ENCODE measurements around the gene AUTS2. TPM values are rescaled to one million over a fixed set of nuclear protein-coding genes. Genes with fewer than 3 reads are reported as not detected.
A peak's percentile ranks its signal among the peaks of the same experiment; 100 is the strongest.

Gene AUTS2
- polyA plus RNA-seq, 1 donor from 2014 or later, result 8.9 TPM

GRCh38 chr7:69652947-69653701, 54.8 kb downstream of the AUTS2 start:
- Mint-ChIP-seq H3K27me3 (no peaks in the 10 kb centered on the region), H3K27ac (no peak overlapping the region), H3K4me1 (peaks cover 0 to 3% (median 0%) of the 10 kb centered on the region in 3 donors), H3K36me3 (no peaks in the 10 kb centered on the region), H3K4me3 (no peak overlapping the region), H3K9me3 (no peaks in the 10 kb centered on the region)

GRCh38 chr7:69653806-69654205, 55.5 kb downstream of the AUTS2 start:
- H3K4me3 Mint-ChIP-seq, result no peak overlapping the region
- H3K9me3 Mint-ChIP-seq, result no peaks in the 10 kb centered on the region
- H3K27ac Mint-ChIP-seq, result no peak overlapping the region

DNA sequence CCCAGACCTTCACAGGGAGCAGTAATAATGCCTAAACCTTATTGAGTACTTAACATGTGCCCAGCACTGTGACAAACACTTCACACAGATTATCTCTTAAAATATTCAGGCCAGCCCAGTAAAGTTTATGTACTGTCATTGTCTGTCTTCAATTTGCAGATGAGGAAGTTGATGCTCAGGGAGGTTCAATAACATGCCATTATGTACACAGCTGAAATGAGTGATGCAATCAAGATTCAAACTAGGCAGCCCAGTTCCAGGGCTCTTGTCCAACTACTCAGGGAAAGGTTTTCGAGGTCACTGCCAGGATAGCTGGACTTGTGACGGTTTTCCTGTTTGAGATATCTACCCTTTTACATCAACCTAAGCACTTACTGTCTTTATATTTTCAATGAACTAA, 56.1 kb downstream of the AUTS2 start:
- Mint-ChIP-seq H3K36me3 (no peaks in the 10 kb centered on the region), H3K9me3 (no peaks in the 10 kb centered on the region), H3K4me3 (no peak overlapping the region), H3K27ac (no peak overlapping the region), H3K27me3 (no peaks in the 10 kb centered on the region), H3K4me1 (peaks cover 0 to 3% (median 0%) of the 10 kb centered on the region in 3 donors)

More at GRCh38 chr7:69653806-69654205, 55.5 kb downstream of the AUTS2 start:
- Mint-ChIP-seq H3K4me1 (peaks cover 0 to 3% (median 0%) of the 10 kb centered on the region in 3 donors), H3K36me3 (no peaks in the 10 kb centered on the region), H3K27me3 (no peaks in the 10 kb centered on the region)

DNA sequence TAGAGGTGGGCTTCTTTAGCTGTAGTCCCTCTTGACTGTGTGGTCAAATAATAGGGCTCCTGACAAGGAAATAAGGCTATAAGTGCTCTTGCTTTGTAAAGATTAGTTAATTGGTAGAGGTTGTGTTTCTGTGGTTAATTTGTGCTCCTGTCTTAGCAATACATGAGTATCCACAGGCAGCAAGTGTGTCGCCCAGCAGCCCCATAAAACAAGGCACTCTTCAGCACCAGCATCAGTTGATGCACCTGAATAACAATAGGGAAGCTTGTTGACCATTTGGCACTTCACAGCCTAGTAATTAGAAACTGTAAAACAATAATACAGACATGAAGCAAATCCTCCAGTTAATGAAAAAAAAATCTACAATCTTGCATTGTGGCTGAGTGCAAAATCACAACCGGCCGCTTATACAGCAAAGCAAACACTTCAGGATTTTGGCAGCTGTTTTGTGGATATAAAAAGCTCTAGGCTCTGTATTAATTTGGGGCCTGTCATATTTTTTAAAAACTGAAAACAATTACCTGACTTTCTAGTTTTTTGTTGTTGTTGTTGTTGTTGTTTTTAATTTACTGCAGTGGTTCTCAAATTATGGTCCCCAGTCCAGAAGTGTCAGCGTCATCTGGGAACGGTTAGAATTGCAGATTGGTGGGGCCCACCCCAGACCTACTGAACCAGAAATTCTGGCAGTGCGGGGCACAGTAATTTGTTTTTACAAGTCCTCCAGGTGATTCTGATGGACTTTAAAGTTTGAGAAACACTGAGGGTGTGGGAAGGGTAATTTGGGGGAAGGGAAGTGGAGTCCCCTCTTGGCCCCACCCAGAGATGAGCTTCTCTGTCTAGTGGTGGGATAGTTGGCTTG, 56.8 kb downstream of the AUTS2 start:
- peaks cover 0 to 3% (median 0%) of the 10 kb centered on the region in 3 donors for H3K4me1 Mint-ChIP-seq
- no peaks in the 10 kb centered on the region for H3K9me3 Mint-ChIP-seq
- no peak overlapping the region for H3K4me3 Mint-ChIP-seq
- no peaks in the 10 kb centered on the region for H3K36me3 Mint-ChIP-seq
- no peak overlapping the region for H3K27ac Mint-ChIP-seq
- H3K27me3 Mint-ChIP-seq, result no peaks in the 10 kb centered on the region

DNA sequence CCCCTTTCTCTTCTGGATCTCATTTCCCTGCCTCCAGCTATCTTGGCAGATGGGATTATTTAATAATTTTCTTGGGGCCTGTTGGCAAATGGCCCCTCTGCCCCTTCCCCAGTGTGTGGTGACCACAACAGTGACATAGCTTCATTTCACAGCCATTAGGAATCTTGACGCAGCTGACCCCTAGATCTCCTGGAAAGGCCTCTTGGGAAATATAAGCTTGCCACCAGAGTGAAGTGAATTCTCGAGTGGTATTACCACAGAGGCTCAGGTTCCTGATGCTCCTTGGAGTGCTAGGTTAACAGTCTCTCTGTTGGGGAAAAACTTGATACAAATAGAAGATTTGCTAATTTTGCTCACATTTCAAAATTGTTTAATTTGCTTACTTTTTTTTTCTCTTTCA, 57.8 kb downstream of the AUTS2 start:
- Mint-ChIP-seq H3K27ac (no peak overlapping the region), H3K9me3 (no peaks in the 10 kb centered on the region)

GRCh38 chr7:69656890-69657289, 58.6 kb downstream of the AUTS2 start:
- no peaks in the 10 kb centered on the region for H3K9me3 Mint-ChIP-seq
- no peak overlapping the region for H3K27ac Mint-ChIP-seq
- H3K4me1 Mint-ChIP-seq, result no peaks in the 10 kb centered on the region
- H3K36me3 Mint-ChIP-seq, result peaks cover under 1% of the 10 kb centered on the region
- H3K4me3 Mint-ChIP-seq, result no peak overlapping the region
- no peaks in the 10 kb centered on the region for H3K27me3 Mint-ChIP-seq

More for the DNA sequence above, 57.8 kb downstream of the AUTS2 start:
- H3K4me3 Mint-ChIP-seq, result no peak overlapping the region
- peaks cover 0 to 3% (median 0%) of the 10 kb centered on the region in 3 donors for H3K4me1 Mint-ChIP-seq
- H3K36me3 Mint-ChIP-seq, result no peaks in the 10 kb centered on the region
- no peaks in the 10 kb centered on the region for H3K27me3 Mint-ChIP-seq

- Mint-ChIP-seq H3K27me3 (no peaks in the 10 kb centered on the region), H3K27ac (no peak overlapping the region), H3K36me3 (peaks cover 1% of the 10 kb centered on the region), H3K4me1 (no peaks in the 10 kb centered on the region), H3K4me3 (no peak overlapping the region), H3K9me3 (no peaks in the 10 kb centered on the region)
Measured at GRCh38 chr7:69657331-69657730, 59.1 kb downstream of the AUTS2 start.

- Mint-ChIP-seq H3K9me3 (no peaks in the 10 kb centered on the region), H3K27ac (no peak overlapping the region), H3K36me3 (peaks cover 1% of the 10 kb centered on the region), H3K4me3 (no peak overlapping the region), H3K27me3 (no peaks in the 10 kb centered on the region), H3K4me1 (no peaks in the 10 kb centered on the region)
Measured at GRCh38 chr7:69657985-69658384, 59.7 kb downstream of the AUTS2 start.

GRCh38 chr7:69659983-69660382, 61.7 kb downstream of the AUTS2 start:
- Mint-ChIP-seq H3K9me3 (no peaks in the 10 kb centered on the region), H3K4me1 (peaks cover 2 to 13% (median 9%) of the 10 kb centered on the region in 3 donors), H3K4me3 (no peak overlapping the region), H3K27ac (peak overlapping the region in 1 of 3 donors; percentile 62), H3K36me3 (peaks cover 1% of the 10 kb centered on the region), H3K27me3 (no peaks in the 10 kb centered on the region)

- Mint-ChIP-seq H3K4me3 (no peak overlapping the region), H3K36me3 (peaks cover 1% of the 10 kb centered on the region), H3K27me3 (no peaks in the 10 kb centered on the region), H3K4me1 (peaks cover 2 to 16% (median 12%) of the 10 kb centered on the region in 3 donors), H3K27ac (no peak overlapping the region), H3K9me3 (no peaks in the 10 kb centered on the region)
Measured at GRCh38 chr7:69661342-69661741, 63.1 kb downstream of the AUTS2 start.

GRCh38 chr7:69663911-69664832, 65.9 kb downstream of the AUTS2 start:
- no peaks in the 10 kb centered on the region for H3K27me3 Mint-ChIP-seq
- no peaks in the 10 kb centered on the region for H3K9me3 Mint-ChIP-seq
- H3K4me1 Mint-ChIP-seq, result peaks cover 2 to 16% (median 12%) of the 10 kb centered on the region in 3 donors
- peaks cover 1% of the 10 kb centered on the region for H3K36me3 Mint-ChIP-seq
- peak overlapping the region; percentile 0 to 42 (median 28) for H3K27ac Mint-ChIP-seq
- H3K4me3 Mint-ChIP-seq, result peak overlapping the region in 1 of 4 donors; percentile 55

DNA sequence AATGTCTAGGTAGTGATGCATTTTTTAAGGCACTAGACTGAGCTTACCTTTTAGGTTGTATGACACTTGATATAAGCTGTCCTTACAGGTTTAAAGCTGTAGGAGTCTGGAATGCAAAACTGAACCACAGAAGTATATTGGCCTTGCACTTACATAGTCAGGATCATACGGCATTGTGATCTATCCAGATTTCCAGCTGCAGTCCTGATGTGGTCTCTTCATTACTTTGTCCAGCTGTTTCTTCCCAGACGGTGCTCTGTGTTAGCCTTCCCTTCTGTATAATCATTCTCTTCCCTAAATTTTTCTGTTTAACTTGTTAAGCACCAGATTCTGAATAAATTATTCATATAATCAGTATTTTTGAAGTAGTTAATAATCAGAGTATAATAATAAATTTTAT, 67.1 kb downstream of the AUTS2 start:
- H3K9me3 Mint-ChIP-seq, result no peaks in the 10 kb centered on the region
- H3K27ac Mint-ChIP-seq, result peak overlapping the region in 1 of 3 donors; percentile 0
- H3K27me3 Mint-ChIP-seq, result no peaks in the 10 kb centered on the region
- H3K4me3 Mint-ChIP-seq, result peak overlapping the region in 1 of 4 donors; percentile 1
- peaks cover 2 to 16% (median 12%) of the 10 kb centered on the region in 3 donors for H3K4me1 Mint-ChIP-seq
- peaks cover 1% of the 10 kb centered on the region for H3K36me3 Mint-ChIP-seq

DNA sequence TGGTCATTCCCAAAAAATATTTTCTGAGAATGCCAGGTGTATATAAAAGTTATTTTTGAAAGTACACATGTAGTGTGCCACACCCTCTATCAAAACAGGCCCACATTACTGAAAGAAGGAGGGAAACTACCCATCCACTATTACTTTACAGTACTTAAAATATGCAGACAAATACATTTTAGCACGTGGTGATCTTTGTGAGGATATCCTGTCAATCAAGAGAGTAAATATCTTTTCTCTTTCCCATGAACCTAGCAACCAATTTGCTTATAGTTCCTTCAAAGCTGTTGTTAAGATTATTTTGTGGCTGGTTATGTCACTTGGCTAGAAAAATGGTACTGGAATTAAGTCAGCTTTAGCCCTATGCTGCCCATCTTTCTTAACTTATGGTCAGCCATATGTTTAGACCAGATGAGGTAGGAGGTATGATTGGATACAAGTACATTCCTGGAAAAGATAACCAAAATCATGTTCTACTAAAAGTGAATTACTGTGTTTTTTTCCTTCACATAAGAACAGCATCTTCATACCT, 70.1 kb downstream of the AUTS2 start:
- H3K36me3 Mint-ChIP-seq, result no peaks in the 10 kb centered on the region
- no peak overlapping the region for H3K4me3 Mint-ChIP-seq
- no peaks in the 10 kb centered on the region for H3K9me3 Mint-ChIP-seq
- H3K27ac Mint-ChIP-seq, result no peak overlapping the region
- peaks cover 2 to 14% (median 12%) of the 10 kb centered on the region in 3 donors for H3K4me1 Mint-ChIP-seq
- H3K27me3 Mint-ChIP-seq, result no peaks in the 10 kb centered on the region

DNA sequence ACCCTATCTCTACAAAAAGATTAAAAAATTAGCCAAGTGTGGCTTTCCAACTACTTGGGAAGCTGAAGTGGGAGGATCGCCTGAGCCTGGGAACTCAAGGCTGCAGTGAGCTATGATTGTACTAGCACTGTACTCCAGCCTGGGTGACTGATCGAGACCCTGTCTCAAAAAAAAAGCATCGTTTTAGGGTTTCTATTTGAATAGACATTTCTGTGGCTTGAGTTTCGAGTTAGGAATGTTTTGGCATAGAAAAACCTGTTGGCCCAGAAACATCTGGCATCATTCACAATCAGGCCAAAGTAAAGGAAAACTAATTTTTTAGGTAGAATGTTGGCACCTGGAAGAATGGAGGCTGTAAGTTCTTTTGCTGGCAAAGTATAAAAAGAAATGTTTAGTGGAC, 72.4 kb downstream of the AUTS2 start:
- H3K9me3 Mint-ChIP-seq, result no peaks in the 10 kb centered on the region
- H3K27me3 Mint-ChIP-seq, result no peaks in the 10 kb centered on the region
- H3K4me3 Mint-ChIP-seq, result no peak overlapping the region
- no peak overlapping the region for H3K27ac Mint-ChIP-seq
- H3K4me1 Mint-ChIP-seq, result no peaks in the 10 kb centered on the region
- no peaks in the 10 kb centered on the region for H3K36me3 Mint-ChIP-seq

Data from IgD-negative memory B cell (primary cell).